Right ventricle myocardium superior (tissue), 1 donor: ENCODE measurements around the gene ARPC2. TPM values are rescaled to one million over a fixed set of nuclear protein-coding genes. Genes with fewer than 3 reads are reported as not detected.

Experiments used
- ATAC-seq: fragments of 200-7000 bp; cut with Tn5 transposase; one replicate; pipeline ENCODE4 v1.9.1; 2020; ENCODE audit warnings: mild to moderate bottlenecking; ENCODE audit not compliant: poor library complexity
- DNase-seq: peaks from one replicate; pipeline ENCODE4 v3.0.0-alpha.2; 2020
- intact Hi-C: fragments of 100-400 bp; cut with DNase I; formaldehyde crosslinking; loops from one replicate; pipeline ENCODE4 v1.11.2; 2022
- total RNA-seq: library from RNA; stranded (reverse); fragmentation: NEBNext Ultra II Directional; extraction: Animal tissue kit (Norgen Biotek cat#: 25700); gene quantifications from one replicate; pipeline ENCODE4 v1.2.1, GENCODE V29; 2021
- donor health status: DM: no; HTN: yes; CAD: no; lungs with severe emphysema.

Gene ARPC2
- total RNA-seq, 1 donor from 2014 or later, result 123 TPM

DNA sequence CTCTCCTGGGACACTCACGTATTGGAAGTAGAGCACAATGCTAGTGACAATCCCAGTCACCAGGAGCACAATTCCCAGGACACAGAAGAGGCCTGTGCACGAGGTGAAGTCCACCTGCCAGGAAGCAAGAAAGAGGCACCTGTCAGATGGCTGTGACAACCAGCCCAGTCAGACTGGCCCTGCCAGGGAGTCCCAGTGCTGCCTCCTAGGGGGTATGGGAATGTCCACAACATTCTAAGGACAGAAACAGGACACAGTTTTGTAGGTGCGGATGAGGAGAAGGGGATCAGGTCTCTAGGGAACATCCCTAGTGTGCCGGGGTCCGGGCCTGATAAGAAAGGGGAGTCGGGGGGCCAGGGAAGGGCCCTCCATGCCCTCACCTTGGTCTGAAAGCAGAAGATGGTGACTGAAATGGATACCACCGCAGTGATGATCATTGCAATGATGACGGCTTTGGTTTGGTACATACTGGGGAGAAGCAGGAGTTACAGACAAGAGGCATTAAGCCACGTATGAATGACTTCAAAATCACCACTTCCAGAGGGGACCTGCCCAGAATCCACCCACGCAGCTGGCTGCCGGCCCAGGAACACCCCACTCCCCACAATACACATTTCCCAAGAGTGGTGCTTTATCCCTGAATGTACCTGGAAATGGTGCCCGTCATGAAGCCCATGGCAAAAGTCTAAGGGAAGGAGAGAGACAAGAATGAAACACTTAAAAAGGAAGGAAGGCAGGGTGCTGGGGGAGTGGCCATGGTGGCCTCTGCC is 60.2 kb downstream of the ARPC2 start:
- intact Hi-C loops, result loop anchor here (10.0 kb wide), 1 partner anchor 188 kb away; no protein-coding TSS in a partner anchor
- DNase-seq (no peak), ATAC-seq (no peak)

DNA sequence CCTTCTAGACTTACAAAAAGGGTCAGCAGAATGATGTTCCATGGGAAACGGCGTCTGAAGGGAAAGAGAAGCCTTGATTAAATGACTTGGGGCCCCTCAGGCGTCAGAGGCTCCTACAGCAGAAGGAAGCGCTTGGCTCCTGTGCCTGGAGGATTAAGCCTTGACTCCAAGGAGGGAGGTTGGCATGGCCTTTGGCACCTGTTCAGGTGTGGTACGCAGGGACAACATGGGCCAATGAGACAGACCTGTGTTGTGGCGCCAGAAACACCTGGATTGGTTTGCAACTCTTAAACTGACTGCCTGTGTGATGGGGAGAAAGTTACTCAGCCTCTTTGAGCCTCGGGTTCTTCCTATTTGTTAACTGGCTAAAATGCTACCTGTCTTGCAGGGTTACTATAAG is 60.9 kb downstream of the ARPC2 start:
- ATAC-seq (no peak), DNase-seq (no peak)
- intact Hi-C loops, result loop anchor here (10.0 kb wide), 1 partner anchor 187 kb away; no protein-coding TSS in a partner anchor

DNA sequence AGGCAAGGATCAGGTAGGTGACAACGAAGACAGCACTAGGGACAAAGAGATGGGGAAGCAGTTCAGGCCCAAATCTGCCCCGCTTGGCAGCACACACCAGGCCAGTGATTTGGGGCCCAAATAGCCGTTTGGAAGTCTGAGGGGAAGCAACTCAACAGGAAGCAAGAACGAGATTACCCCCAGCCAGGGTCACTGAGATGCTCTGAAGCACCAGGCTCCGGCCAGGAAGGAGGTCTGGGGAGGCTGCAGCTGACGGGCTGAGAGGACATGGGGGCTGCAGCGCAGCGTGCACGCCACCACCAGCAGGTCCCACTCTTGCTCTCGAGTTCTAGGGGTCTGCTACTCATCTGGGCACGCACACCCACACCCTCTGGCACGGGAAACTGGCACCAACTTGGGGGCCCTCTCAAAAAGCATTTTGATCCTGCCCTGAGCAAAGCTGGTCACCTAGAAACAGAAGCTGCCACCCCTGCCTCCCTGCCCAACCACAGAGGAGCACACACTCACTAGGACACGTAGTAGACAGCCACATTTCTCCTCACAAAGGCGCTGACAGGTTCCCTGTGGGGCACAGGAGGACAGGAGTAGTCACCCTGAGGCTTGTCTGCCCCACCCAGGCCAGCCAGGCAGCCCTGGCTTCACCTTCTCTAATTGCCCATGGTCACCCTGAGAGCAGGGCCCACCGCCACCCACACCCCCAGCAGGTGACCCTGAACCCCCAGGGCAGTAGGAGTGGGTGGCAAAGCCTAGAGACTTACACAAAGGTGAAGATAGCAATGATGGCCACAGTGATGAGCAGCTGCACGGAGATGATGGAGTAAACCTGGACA is 61.8 kb downstream of the ARPC2 start:
- intact Hi-C loops, result loop anchor here (10.0 kb wide), 1 partner anchor 186 kb away; no protein-coding TSS in a partner anchor
- ATAC-seq (no peak), DNase-seq (no peak)

DNA sequence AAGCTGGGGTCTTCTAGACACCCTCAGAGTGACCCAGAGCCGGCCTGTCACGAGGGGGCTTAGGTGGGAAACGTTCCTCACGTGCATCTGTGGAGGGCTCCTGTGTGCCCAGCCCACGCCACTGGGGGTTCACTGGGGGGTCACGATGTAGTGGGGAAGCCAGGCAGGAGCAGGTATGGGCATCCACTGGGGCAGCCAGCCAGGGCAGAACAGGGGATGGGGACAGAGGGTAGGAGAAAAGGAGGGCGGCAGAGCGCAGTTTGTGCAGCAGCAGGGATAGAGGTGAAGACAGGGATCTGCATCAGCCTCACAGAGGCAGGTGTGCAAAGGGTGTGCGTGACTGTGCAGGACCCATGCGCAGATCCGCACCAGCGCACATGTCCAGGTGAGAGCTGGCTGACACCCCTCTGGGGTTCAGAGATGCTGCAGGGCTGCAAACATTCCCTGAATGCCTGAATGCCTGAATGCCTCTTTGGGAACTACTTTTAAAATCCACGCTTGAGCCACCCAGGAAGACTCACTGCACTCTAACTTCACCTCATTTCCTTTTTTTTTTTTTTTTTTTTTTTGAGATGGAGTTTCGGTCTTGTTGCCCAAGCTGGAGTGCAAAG is 63.4 kb downstream of the ARPC2 start:
- peak; percentile 40 for DNase-seq
- no peak for ATAC-seq
- intact Hi-C loops, result no loop called here

DNA sequence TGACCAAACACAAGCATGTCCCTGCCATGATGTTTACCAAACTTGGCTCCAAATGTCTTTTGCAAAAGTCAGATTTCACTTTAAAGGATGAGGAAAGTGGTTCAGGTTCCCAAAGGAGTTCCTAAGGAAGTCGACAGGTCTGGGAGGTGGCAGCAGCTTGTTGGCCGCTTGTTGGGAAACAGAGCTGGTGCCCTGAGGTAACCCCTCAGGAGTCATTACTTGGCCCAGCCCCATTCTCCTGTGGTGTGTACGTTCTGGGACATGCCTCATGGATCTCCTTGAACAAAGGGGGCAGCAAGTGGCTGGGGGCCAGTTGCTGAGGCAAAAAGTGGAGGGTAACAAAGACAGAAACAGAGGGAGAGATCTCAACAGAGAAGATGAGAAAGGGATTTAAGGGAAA is 64.5 kb downstream of the ARPC2 start:
- peak; percentile 56 for DNase-seq
- peak; percentile 42 for ATAC-seq
- intact Hi-C loops, result no loop called here

DNA sequence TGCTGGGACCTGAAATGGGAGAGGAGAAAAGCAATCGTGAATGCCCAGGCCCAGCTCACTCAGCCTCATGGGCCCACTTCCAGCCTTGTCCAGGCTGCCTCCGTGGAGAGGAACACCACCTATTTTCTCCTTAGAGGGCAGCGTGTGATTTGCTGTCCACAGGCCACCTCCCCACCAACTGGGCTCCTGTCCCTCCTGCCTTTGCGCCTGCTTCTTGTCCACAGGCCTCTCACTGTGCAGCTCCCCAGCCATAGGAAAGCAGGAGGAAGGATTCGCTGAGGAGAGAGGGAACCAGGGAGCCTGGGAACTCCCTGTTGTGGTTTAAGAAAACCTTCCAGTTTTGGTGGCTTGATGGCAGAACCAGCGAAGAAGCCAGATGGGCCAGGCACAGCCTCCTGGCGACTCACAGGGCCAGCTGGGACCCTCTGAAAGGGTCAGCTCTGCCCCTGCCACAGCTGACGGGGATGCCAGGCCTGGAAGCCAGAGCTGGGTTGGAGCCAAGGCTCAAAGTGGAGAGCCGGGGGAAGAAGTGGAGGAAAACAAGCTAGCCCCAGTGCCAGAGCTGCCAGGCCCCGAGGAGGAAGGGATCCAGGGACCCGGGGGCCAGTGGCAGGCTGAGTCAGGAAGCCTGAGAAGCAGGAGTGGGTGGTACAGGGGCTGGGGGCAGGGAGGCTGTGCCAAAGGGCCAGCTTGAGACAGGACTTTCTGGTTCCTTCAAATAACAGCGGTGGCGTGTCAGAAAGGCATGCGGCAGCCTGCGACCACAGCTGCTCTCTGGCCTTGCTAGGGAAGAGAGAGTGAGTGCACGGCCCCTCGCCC is 65.4 kb downstream of the ARPC2 start:
- peak; percentile 57 for DNase-seq
- ATAC-seq, result peak; percentile 15
- intact Hi-C loops, result no loop called here

DNA sequence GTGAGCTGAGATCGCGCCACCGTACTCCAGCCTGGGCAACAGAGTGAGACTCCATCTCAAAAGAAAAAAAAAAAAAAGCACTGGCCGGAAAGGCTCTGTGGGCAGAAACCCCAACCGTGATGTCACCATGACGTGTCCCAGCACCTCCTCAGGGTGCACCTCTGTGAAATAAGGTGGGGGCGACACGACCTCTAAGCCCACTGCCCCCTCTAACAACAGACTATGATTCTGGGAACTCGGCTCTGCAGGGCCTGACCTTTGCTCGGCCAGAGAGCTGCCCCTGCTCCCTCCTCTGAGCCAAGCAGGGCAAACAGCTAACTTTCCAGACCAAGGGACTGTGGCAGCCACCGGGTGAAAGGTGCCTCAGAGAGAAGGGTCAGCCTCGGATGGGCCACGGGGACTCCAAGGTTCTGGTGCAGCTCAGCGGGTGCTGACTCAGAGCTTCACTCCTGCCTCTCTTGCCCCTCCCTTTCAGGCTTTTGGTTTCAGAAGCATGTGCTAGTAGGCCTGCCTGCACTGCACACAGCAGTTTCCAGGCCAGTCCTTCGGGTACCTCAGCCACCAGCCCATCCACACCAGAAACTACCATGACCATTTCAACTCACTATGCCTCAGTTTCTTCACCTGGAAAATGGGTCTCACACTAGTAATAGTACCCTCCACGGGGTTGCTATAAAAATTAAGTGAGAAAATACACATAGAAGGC is 67.3 kb downstream of the ARPC2 start:
- ATAC-seq, result no peak
- intact Hi-C loops, result no loop called here
- peak; percentile 63 for DNase-seq

DNA sequence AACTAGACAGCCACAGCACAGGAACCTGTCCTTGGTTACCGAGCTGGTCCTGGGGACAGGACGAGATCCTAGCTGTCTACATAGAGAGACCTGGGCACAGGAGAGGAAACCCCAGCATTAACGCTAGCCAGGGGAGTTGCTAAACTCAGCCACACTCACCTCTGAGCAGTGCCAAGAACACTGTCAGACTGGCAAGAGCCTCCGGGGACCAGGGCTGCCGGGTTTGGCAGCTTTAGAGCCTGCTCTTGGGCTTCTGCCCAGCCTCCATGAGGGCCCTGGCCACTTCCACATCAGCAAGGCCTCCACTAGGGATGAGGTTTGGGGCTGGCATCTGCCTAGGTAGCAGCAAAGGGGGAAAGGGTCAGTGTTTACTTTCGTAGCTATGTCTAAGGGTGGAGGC is 68.6 kb downstream of the ARPC2 start:
- DNase-seq (peak; percentile 82), ATAC-seq (peak; percentile 58)
- intact Hi-C loops, result loop anchor here (5.0 kb wide), 1 partner anchor 112 kb away; the partner anchor contains the start of gene CTDSP1

DNA sequence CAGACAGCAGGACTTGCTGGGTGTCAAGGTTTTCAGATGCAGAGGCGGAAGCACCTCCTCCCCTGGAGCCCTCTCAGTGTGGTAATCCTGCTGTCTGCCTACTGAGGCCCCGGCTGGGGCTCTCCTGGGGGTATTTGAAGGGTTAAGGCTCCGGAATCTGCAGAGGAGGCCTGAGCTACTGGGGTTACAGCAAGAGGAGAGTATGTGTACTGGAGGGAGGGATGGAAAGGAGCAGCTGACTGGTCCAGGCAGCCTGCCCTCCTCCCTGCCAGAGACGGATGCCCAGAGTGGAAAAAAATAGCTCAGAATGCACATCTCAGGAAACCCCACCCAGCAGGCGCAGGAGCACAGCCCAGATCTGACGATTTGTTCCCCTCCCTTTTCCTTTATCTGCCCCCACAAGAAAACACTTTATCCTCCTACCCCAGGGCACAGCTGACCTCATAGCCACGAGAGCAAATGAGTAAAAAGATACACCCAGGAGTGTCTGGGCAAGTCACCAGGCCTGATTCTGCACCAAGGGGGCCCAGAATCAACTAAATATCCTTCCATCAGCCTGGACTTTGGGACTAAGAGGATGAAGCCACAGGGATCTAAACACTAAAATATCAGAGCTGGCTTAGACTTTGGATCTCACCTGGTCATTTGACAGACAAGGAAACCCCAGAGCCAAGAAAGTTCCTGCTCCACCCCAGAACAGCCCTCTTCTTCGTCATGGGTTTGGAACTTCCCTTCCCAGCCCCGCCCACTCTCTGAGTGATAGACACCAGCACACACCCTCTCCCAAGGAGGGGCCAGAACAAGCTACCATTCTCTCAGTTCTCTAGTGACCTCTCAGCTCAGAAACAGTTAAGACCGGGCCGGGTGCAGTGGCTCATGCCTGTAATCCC is 69.8 kb downstream of the ARPC2 start:
- intact Hi-C loops, result loop anchor here (5.0 kb wide), 1 partner anchor 110 kb away; the partner anchor contains the start of gene CTDSP1
- DNase-seq (peak; percentile 93), ATAC-seq (peak; percentile 82)

DNA sequence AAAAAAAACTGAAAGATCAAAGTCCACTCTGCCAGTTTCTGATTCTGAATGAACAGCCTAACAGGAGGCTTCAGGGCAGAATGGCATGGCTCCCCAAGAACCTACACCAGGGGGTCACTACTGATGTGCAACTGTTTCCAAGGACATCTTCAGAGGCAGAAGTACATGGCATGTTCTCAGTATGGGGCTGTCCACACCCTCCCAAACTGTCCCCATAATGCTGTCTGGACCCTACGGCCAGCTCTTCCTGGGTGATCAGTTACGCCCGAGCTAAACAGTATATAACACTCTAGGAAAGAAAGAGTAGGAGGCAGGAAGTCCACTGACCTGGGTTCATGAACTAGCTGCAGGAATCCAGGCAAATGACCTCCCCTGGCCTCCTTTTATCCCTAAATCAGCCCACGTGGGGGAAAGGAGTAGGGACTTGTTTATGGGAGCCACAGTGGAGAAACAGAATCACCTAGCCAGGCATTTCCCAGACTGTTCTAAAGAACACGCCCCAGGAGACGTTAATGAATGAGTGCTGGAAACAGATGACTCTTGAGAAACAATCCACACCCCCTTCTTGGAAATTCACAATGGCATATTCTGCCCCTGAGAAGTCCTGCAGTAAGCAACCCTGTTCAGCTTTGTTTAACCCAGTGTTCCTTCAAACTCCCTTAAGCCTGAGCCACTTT is 72.8 kb downstream of the ARPC2 start:
- intact Hi-C loops, result loop anchor here (5.0 kb wide), 1 partner anchor 108 kb away; the partner anchor contains the start of gene CTDSP1
- no peak for ATAC-seq

DNA sequence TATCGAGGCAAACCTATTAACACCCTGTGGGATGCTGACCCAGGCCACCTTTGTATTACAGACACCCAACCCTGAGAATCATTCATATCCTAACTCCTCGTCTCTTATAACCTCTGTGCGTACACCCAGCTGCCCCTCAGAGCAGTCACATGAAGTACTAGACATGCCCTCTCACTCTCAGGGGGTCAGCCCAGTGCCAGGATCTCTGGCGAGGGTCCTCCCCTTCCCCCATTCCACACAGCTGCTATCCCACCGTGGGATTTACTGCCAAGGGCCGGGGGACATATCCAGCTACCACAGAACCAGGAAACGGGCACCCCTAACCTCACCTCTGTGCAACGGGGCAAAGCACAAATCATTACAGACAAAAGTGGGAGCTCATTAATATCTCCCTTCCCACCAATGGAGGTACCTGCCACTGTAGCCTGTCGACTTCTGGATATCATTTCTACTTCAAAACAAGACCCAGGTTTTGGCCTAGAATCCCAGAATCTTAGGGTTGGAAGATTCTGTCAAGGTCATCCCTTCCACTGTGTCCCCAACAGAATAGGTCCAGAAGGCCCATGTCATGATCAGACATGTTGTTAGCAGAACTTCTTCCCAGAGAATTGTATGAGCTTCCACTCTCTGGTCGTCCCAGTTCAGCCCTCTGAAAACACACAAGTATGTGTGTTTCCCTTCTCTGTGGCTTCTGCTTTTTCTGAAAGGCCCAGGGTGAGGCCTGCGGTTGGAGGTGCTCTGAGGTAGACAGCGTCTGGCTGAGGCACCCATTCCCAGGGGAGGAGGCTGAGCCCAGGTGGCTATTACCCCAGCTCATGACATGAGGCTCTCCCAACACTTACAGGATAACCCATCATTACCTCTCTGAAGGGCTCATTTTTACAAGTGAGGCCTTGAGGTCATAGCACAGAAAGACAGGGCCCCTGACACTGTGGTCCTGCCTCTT is 73.6 kb downstream of the ARPC2 start:
- ATAC-seq (no peak), DNase-seq (peak; percentile 45)
- intact Hi-C loops, result no loop called here

More for the DNA sequence above, 72.8 kb downstream of the ARPC2 start:
- peak; percentile 17 for DNase-seq

DNA sequence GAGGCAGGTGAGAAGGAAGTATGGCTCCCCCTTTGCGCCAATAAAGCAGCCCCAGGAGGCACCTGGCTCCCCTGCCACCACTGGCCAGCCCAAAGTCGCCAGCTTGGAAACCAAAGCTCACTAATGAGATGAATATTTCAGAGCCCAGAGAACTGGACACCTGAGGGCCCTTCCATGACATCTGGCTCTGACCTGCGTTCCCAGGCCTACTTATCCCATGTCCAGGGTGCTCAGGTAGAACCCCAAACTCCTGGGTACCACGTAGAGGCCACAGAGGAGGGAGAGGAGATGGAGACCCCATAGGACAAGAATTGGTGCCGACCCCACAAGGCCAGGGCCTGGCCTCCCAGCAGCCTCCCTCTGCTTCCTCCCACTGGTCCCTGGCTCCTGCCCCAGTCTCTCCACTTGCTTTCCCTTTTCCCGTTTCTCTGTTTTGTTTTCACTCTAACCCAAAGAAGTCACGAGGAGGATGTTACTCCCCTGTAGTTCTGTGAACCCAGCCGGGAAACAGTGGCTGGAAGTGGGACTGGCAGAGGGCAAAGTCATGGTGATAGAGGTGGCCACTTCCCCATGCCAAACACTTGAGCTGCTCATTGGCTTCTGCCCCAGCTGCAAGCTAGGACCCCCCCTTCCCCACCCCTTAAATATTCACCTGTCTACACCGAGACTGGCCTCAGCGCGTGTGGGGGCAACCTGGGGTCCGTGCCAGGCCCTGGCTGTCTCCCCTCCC is 74.5 kb downstream of the ARPC2 start:
- ATAC-seq (peak; percentile 21), DNase-seq (no peak)
- intact Hi-C loops, result no loop called here

DNA sequence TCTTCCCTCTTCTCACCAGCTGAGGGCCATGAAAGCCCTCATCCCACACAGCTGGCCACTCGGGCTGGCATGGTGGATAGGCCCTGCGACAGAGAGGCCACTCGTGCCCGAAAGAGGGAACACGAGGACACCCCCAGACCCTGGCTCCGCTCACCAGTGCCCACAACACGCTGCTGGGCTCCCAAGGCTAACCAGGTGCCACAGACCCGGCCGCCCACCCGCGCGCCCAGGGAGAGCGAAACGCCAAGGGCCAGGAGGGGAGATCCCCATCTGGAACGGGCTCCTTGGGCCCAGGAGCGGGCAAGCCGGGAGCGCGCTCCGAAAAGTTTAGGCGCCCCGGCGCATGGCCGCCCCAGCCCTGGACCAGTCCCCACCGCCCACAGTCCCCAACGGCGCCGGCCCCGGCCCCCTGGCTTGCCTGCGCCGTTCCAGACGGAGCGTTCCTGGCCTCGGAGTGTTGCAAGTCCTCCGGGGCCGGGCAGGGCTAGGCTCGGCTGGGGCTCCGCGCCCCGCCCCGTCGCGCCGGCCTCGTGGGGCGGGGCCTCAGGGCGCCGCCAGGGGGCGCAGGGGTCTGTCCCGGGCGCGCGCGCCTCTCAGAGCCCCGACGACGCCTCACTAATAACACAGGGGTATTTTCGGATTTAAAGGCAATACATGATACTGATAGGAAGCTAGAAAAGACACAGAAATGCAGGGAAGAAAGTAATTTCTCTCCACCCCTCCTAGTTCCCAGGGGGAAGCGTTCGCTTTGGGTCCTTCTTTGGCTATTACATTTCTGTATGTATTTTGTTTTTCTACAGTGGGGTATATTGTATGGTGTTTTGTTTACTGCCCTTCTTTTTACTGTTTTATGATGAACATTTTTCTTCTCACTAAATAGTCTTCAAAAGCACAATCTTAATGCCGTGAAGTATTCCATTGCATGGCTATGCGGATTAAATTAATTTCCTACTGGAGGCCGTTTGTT is 75.3 kb downstream of the ARPC2 start, which contains the start of gene TMBIM1:
Gene TMBIM1 (minus strand): TSS at position 456 of the 967 bp plus-strand sequence. CDS start 10,362 bp downstream, outside the sequence.
- peak; percentile 93 for ATAC-seq
- intact Hi-C loops, result no loop called here
- peak; percentile 91 for DNase-seq
